K562 (cell line): ENCODE measurements around the gene TMEM123. TPM values are rescaled to one million over a fixed set of nuclear protein-coding genes. Genes with fewer than 3 reads are reported as not detected.

Source experiments
- ATAC-seq: fragments of 200-7000 bp; cut with Tn5 transposase; 3 replicates; pipeline ENCODE4 v1.9.1; 2020; ENCODE audit warnings: moderate library complexity
- BruUV-seq: library from RNA; stranded (reverse); fragments of 400-500 nt; replicated peaks from 2 replicates; lab custom pipeline; 2021; lab: Mats Ljungman, UMichigan
- CTCF ChIA-PET: fragments of 300-600 bp; formaldehyde crosslinking; extraction: SDS; loops from one replicate; lab custom pipeline; 2021; ENCODE audit warnings: low intra/inter-chr PET ratio; lab: Yijun Ruan, JAX
- POLR2A ChIA-PET: fragments of 300-600, 350-650 bp; sonication (Branson Sonifier 250); formaldehyde crosslinking; extraction: SDS; loops from one replicate; lab custom pipeline; 2021; ENCODE audit warnings: antibody characterized with exemption, inconsistent platforms; lab: Yijun Ruan, JAX
- DNase-seq, 4 experiments: peaks; one replicate each; pipeline versions ENCODE4 v3.0.0 to v3.0.0-alpha.2; 2011 to 2018; ENCODE audit warnings: low spot score in 3 of 4, mixed read lengths in 3 of 4; ENCODE audit errors: extremely low read depth in 1 of 4
- FAIRE-seq: peaks from 2 replicates; lab custom pipeline; 2011; peaks lifted over from hg19 to GRCh38; lab: Jason Lieb, UNC
- H2AFZ ChIP-seq: 2 replicates; pipeline ENCODE4 v1.6.0; 2011; ENCODE audit warnings: low read depth, low read length, control low read depth, inconsistent platforms
- H3K27ac ChIP-seq: fragments of 200-600 bp; 3 replicates; pipeline ENCODE4 v1.8.0; 2011; ENCODE audit warnings: low read depth, mild to moderate bottlenecking, control low read depth, inconsistent platforms, low read length, moderate library complexity, mixed read lengths; ENCODE audit errors: extremely low read depth
- H3K27me3 ChIP-seq, 2 experiments: fragments of 300-600 bp in 1 of 2; 2 replicates in 1 of 2; 3 replicates in 1 of 2; pipeline versions ENCODE4 v1.6.0 to v1.8.0; 2011; ENCODE audit warnings: inconsistent platforms in 2 of 2, low read length in 2 of 2, mild to moderate bottlenecking in 1 of 2, mixed read lengths in 1 of 2, moderate library complexity in 1 of 2; ENCODE audit not compliant: control insufficient read depth in 2 of 2, insufficient read depth in 2 of 2
- H3K36me3 ChIP-seq: fragments of 300-600 bp; 3 replicates; pipeline ENCODE4 v1.8.0; 2011; ENCODE audit warnings: mild to moderate bottlenecking, low read length, inconsistent platforms; ENCODE audit not compliant: control insufficient read depth, insufficient read depth
- H3K4me1 ChIP-seq, 2 experiments: fragments of 200-600 bp in 1 of 2; replicated peaks in 1 of 2; 2 replicates in 1 of 2; 3 replicates in 1 of 2; pipeline versions ENCODE4 v1.5.1 to v1.8.0; 2011; ENCODE audit warnings: inconsistent platforms in 2 of 2, low read length in 2 of 2, mild to moderate bottlenecking in 1 of 2, mixed read lengths in 1 of 2, moderate library complexity in 1 of 2; ENCODE audit not compliant: control insufficient read depth in 2 of 2, insufficient read depth in 2 of 2
- H3K4me2 ChIP-seq: 2 replicates; pipeline ENCODE4 v1.6.1; 2011; ENCODE audit warnings: low read length, control low read depth, inconsistent platforms, mixed read lengths; ENCODE audit not compliant: insufficient read depth
- H3K4me3 ChIP-seq: fragments of 200-600 bp; sonication (generic), shearing (Covaris generic); 2 replicates; pipeline ENCODE4 v1.5.1; 2016; ENCODE audit warnings: control low read depth, inconsistent platforms
- H3K79me2 ChIP-seq: fragments of 200-600 bp; 3 replicates; pipeline ENCODE4 v1.8.0; 2011; ENCODE audit warnings: low read length, inconsistent platforms; ENCODE audit not compliant: control insufficient read depth, insufficient read depth
- H3K9ac ChIP-seq, 2 experiments: 2 replicates each; pipeline versions ENCODE4 v1.6.0 to v1.6.1; 2011; ENCODE audit warnings: low read depth in 2 of 2, low read length in 2 of 2, control low read depth in 1 of 2, inconsistent platforms in 1 of 2, mild to moderate bottlenecking in 1 of 2, mixed read lengths in 1 of 2; ENCODE audit not compliant: insufficient read depth in 1 of 2
- H3K9me1 ChIP-seq: one replicate; pipeline ENCODE4 v1.6.0; 2011; ENCODE audit warnings: inconsistent platforms, mild to moderate bottlenecking, low read length, moderate library complexity; ENCODE audit not compliant: control insufficient read depth, insufficient read depth
- H3K9me3 ChIP-seq: replicated peaks from 2 replicates; pipeline ENCODE4 v1.5.1; 2011; ENCODE audit warnings: low read depth, low read length, inconsistent platforms; ENCODE audit not compliant: control insufficient read depth, insufficient read depth
- H4K20me1 ChIP-seq: replicated peaks from 2 replicates; pipeline ENCODE4 v1.6.1; 2011; ENCODE audit warnings: low read length, inconsistent platforms, mixed read lengths; ENCODE audit not compliant: control insufficient read depth, insufficient read depth
- EP300 ChIP-seq: IDR thresholded peaks from 2 replicates; pipeline ENCODE4 v1.6.1; 2012; ENCODE audit warnings: low read length, improper control_type of control experiment
- LCOR ChIP-seq: sonication (generic); formaldehyde crosslinking; IDR thresholded peaks from 2 replicates; pipeline ENCODE4 v1.8.0; 2022; ENCODE audit warnings: mild to moderate bottlenecking, missing genetic modification reagents
- NUFIP1 ChIP-seq: fragments of 450-650 bp; IDR thresholded peaks from 2 replicates; pipeline ENCODE4 v1.6.1; 2018; ENCODE audit not compliant: partially characterized antibody
- RB1 ChIP-seq: fragments of 450-650 bp; IDR thresholded peaks from 2 replicates; pipeline ENCODE4 v1.6.1; 2017; ENCODE audit warnings: low read depth, mild to moderate bottlenecking
- SRSF3 ChIP-seq: fragments of 200-400 bp; formaldehyde crosslinking; IDR thresholded peaks from 2 replicates; pipeline ENCODE4 v1.6.1; 2016; ENCODE audit warnings: mild to moderate bottlenecking, low read length, moderate library complexity; ENCODE audit not compliant: insufficient read depth
- ZKSCAN3 ChIP-seq: fragments of 250-450 bp; sonication (Bioruptor Pico); IDR thresholded peaks from 2 replicates; pipeline ENCODE4 v1.4.0; 2020
- ZNF184 ChIP-seq: sonication (generic); formaldehyde crosslinking; IDR thresholded peaks from 2 replicates; pipeline ENCODE4 v1.5.0; 2020; ENCODE audit warnings: missing genetic modification reagents
- ZNF583 ChIP-seq: fragments of 250-450 bp; sonication (Bioruptor Pico); IDR thresholded peaks from 2 replicates; pipeline ENCODE4 v1.4.0; 2020
- ZNF75A ChIP-seq: fragments of 450-650 bp; formaldehyde crosslinking; IDR thresholded peaks from 2 replicates; pipeline ENCODE4 v1.4.0; 2020; ENCODE audit warnings: mild to moderate bottlenecking
- WGBS: fragments of 100-300 bp; shearing (Covaris generic); methylation state at CpG from one replicate; pipeline ENCODE4 v1.1.6; 2016; ENCODE audit warnings: low coverage, mixed read lengths; ENCODE audit not compliant: insufficient coverage; ENCODE audit errors: missing lambda C conversion rate; 5-methylcytosine and 5-hydroxymethylcytosine counted together
- in situ Hi-C: fragments of 300-500 bp; cut with MboI; formaldehyde crosslinking; loops from 4 replicates; pipeline ENCODE4 v1.15.0; 2018; ENCODE audit warnings: inconsistent platforms, mixed read lengths
- intact Hi-C: fragments of 100-400 bp; cut with micrococcal nuclease; formaldehyde crosslinking; loops from 2 replicates; pipeline ENCODE4 v1.14.2; 2022
- polyA plus RNA-seq, 8 experiments: library from polyadenylated mRNA; depleted of rRNA in 4 of 8; stranded (reverse) in 5 of 8; unstranded in 3 of 8; fragments of >200 nt; fragmentation: Nextera tagmentation in 2 of 8; fragmentation: Illumina TruSeq in 1 of 8; extraction: Ambion mirVana in 2 of 8; extraction: Trizol in 1 of 8; gene quantifications; 2 replicates each; pipeline versions ENCODE4 v1.2.1 to v1.2.3, GENCODE V29; 2011 to 2014; ENCODE audit warnings: inconsistent platforms in 1 of 8, missing spikeins in 1 of 8
- total RNA-seq, 7 experiments: library from RNA; depleted of rRNA in 6 of 7; stranded (reverse); fragments of >200 nt in 6 of 7; fragmentation: Illumina TruSeq in 2 of 7; extraction: Trizol in 2 of 7; gene quantifications; 2 replicates each; pipeline versions ENCODE4 v1.2.1 to v1.2.3, GENCODE V29; 2011 to 2021; ENCODE audit warnings: low replicate concordance in 1 of 7
- TF ChIP-seq, protein P1 (sequence below): sonication (generic); formaldehyde crosslinking; IDR thresholded peaks from 2 replicates; pipeline ENCODE4 v1.8.0; 2023; ENCODE audit warnings: mild to moderate bottlenecking, missing genetic modification reagents
- TF ChIP-seq, protein P2 (sequence below), 2 experiments: IDR thresholded peaks; 2 replicates each; pipeline ENCODE4 v1.6.1; 2011; ENCODE audit warnings: borderline replicate concordance in 1 of 2, control low read depth in 1 of 2, low read depth in 1 of 2, low read length in 1 of 2, mild to moderate bottlenecking in 1 of 2, mixed read lengths in 1 of 2, moderate library complexity in 1 of 2; ENCODE audit not compliant: insufficient read depth in 1 of 2, insufficient read length in 1 of 2, poor library complexity in 1 of 2, severe bottlenecking in 1 of 2; ENCODE audit errors: extremely low read depth in 1 of 2
- TF ChIP-seq, protein P3 (sequence below): fragments of 450-650 bp; formaldehyde crosslinking; conservative IDR thresholded peaks from 2 replicates; pipeline ENCODE4 v1.4.0; 2022; ENCODE audit warnings: mild to moderate bottlenecking, missing genetic modification characterization

The TMEM123 gene
- total and polyA plus RNA-seq, 9 of the 15 experiments (the other 6 are each of a cell fraction or from before 2014, with no cell fraction given), result 19.8 to 344 (median 82.4) TPM

DNA sequence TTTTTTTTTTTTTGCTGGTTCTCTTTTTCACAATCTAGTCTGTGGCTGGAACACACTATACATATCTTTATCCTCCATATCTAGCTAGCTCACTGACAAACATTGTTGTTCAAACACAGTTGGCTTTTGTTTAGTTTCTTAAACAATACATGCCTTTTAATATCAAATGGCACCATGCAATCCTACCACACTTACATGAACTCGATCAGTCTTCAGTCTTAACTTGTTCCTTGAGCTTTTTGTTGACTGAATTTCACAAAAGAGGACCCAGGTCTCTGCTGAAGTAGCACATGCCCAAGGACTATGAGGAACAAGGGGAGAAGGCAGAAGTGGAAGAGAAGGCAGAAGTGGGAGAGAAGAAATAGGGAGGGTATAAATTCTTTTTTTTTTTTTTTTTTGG is 25.5 kb downstream of the TMEM123 start:
- Histone ChIP-seq H3K4me2 (no peak overlapping the region), H3K36me3 (peaks cover 4% of the 10 kb centered on the region), H3K9ac (no peak overlapping the region), H2AFZ (no peak overlapping the region), H4K20me1 (no peaks in the 10 kb centered on the region), H3K4me1 (no peaks in the 10 kb centered on the region), H3K79me2 (peaks cover 11% of the 10 kb centered on the region; the same call in 1 of the 3 replicates), H3K27ac (no peak overlapping the region), H3K4me3 (no peak overlapping the region), H3K27me3 (no peaks in the 10 kb centered on the region), H3K9me1 (no peaks in the 10 kb centered on the region), H3K9me3 (no peaks in the 10 kb centered on the region; the same call in 1 of the 2 replicates)
- in situ Hi-C loops (no loop called here), intact Hi-C loops (no loop called here)
- 0% methylated on average over 1 of the region's 1 CpG for WGBS
- ChIA-PET CTCF (no interaction called here), POLR2A (no interaction called here)
- BruUV-seq, result no TSS peak
- no peak for FAIRE-seq
- TF ChIP-seq LCOR (CRISPR knock-in tag), result no peak
- no peak for TF ChIP-seq EP300
- TF ChIP-seq ZNF583 (CRISPR knock-in tag), result no peak
- TF ChIP-seq, protein P1, sequence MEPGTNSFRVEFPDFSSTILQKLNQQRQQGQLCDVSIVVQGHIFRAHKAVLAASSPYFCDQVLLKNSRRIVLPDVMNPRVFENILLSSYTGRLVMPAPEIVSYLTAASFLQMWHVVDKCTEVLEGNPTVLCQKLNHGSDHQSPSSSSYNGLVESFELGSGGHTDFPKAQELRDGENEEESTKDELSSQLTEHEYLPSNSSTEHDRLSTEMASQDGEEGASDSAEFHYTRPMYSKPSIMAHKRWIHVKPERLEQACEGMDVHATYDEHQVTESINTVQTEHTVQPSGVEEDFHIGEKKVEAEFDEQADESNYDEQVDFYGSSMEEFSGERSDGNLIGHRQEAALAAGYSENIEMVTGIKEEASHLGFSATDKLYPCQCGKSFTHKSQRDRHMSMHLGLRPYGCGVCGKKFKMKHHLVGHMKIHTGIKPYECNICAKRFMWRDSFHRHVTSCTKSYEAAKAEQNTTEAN (CRISPR knock-in tag), result no peak
- no peak for TF ChIP-seq ZKSCAN3 (CRISPR knock-in tag)
- TF ChIP-seq ZNF75A (CRISPR knock-in tag), result no peak
- TF ChIP-seq, protein P2, sequence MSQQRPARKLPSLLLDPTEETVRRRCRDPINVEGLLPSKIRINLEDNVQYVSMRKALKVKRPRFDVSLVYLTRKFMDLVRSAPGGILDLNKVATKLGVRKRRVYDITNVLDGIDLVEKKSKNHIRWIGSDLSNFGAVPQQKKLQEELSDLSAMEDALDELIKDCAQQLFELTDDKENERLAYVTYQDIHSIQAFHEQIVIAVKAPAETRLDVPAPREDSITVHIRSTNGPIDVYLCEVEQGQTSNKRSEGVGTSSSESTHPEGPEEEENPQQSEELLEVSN (IDR thresholded peaks at IDR 0.05; ENCODE audit: borderline replicate concordance in 1 of 2, extremely low read depth in 1 of 2, insufficient read depth in 1 of 2, insufficient read length in 1 of 2, low read depth in 1 of 2, low read length in 1 of 2, poor library complexity in 1 of 2, severe bottlenecking in 1 of 2), result no peak
- TF ChIP-seq NUFIP1, result no peak
- TF ChIP-seq SRSF3, result no peak
- TF ChIP-seq, protein P3, sequence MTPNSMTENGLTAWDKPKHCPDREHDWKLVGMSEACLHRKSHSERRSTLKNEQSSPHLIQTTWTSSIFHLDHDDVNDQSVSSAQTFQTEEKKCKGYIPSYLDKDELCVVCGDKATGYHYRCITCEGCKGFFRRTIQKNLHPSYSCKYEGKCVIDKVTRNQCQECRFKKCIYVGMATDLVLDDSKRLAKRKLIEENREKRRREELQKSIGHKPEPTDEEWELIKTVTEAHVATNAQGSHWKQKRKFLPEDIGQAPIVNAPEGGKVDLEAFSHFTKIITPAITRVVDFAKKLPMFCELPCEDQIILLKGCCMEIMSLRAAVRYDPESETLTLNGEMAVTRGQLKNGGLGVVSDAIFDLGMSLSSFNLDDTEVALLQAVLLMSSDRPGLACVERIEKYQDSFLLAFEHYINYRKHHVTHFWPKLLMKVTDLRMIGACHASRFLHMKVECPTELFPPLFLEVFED (CRISPR knock-in tag), result no peak
- no peak for TF ChIP-seq ZNF184 (CRISPR knock-in tag)
- no peak for TF ChIP-seq RB1
- ATAC-seq, result no peak
- DNase-seq, result no peak
